WTC11 (cell line): Measurements from ENCODE around the gene CAPN11. TPM values are rescaled to one million over a fixed set of nuclear protein-coding genes. Genes with fewer than 3 reads are reported as not detected.

Experiments
- ATAC-seq: fragments of 200-7000 bp; cut with Tn5 transposase; 2 replicates; pipeline ENCODE4 v1.10.0; 2021; ENCODE audit warnings: mild to moderate bottlenecking, moderate library complexity
- Bru-seq: library from RNA; stranded (reverse); fragments of 400-500 nt; gene quantifications from one replicate; lab custom pipeline; 2021; lab: Mats Ljungman, UMichigan
- CTCF ChIA-PET: fragments of 300-600 bp; sonication (Branson Sonifier 250); formaldehyde crosslinking; loops from one replicate; lab custom pipeline; 2021; ENCODE audit warnings: antibody characterized with exemption; lab: Charles Lee
- POLR2A ChIA-PET: fragments of 350-600 bp; sonication (Branson Sonifier 250); formaldehyde crosslinking; loops from one replicate; lab custom pipeline; 2021; ENCODE audit warnings: antibody characterized with exemption; lab: Charles Lee
- DNase-seq: peaks from one replicate; pipeline ENCODE4 v3.0.0; 2021; ENCODE audit warnings: low spot score
- H3K27ac Mint-ChIP-seq: 2 replicates; pipeline ENCODE4 v1.8.0; 2021; ENCODE audit warnings: mixed read lengths
- H3K27me3 Mint-ChIP-seq: 2 replicates; pipeline ENCODE4 v1.8.0; 2021; ENCODE audit warnings: low read depth, mild to moderate bottlenecking, moderate library complexity, mixed read lengths
- H3K36me3 Mint-ChIP-seq: 2 replicates; pipeline ENCODE4 v1.8.0; 2021; ENCODE audit warnings: mixed read lengths
- H3K4me1 Mint-ChIP-seq: 2 replicates; pipeline ENCODE4 v1.8.0; 2022; ENCODE audit warnings: mixed read lengths
- H3K4me3 Mint-ChIP-seq: 2 replicates; pipeline ENCODE4 v1.8.0; 2021; ENCODE audit warnings: mild to moderate bottlenecking, moderate library complexity, mixed read lengths
- H3K9me3 Mint-ChIP-seq: 2 replicates; pipeline ENCODE4 v1.8.0; 2021; ENCODE audit warnings: mixed read lengths
- FOXJ3 ChIP-seq: sonication (generic); formaldehyde crosslinking; IDR thresholded peaks from 2 replicates; pipeline ENCODE4 v1.9.0; 2021; ENCODE audit warnings: missing genetic modification reagents, mild to moderate bottlenecking, borderline replicate concordance
- GABPB1 ChIP-seq: sonication (generic); formaldehyde crosslinking; IDR thresholded peaks from 2 replicates; pipeline ENCODE4 v1.8.1; 2023; ENCODE audit warnings: mild to moderate bottlenecking, missing genetic modification reagents
- GRHL2 ChIP-seq: fragments of 250-450 bp; sonication (Bioruptor Pico); IDR thresholded peaks from 2 replicates; pipeline ENCODE4 v1.8.0; 2022; ENCODE audit warnings: mild to moderate bottlenecking, moderate library complexity; ENCODE audit not compliant: insufficient replicate concordance, severe bottlenecking
- HMGXB4 ChIP-seq: sonication (generic); formaldehyde crosslinking; IDR thresholded peaks from 2 replicates; pipeline ENCODE4 v1.8.1; 2023; ENCODE audit warnings: mild to moderate bottlenecking, moderate library complexity, missing genetic modification reagents
- IRF1 ChIP-seq: sonication (generic); formaldehyde crosslinking; IDR thresholded peaks from 2 replicates; pipeline ENCODE4 v1.8.0; 2023; ENCODE audit warnings: missing genetic modification reagents
- IRF2 ChIP-seq: sonication (generic); formaldehyde crosslinking; IDR thresholded peaks from 2 replicates; pipeline ENCODE4 v1.8.0; 2022; ENCODE audit warnings: low read depth, missing genetic modification reagents, borderline replicate concordance
- JAZF1 ChIP-seq: fragments of 250-450 bp; sonication (Bioruptor Pico); IDR thresholded peaks from 2 replicates; pipeline ENCODE4 v1.9.0; 2021; ENCODE audit warnings: moderate library complexity, mild to moderate bottlenecking, inconsistent platforms
- MLX ChIP-seq: sonication (generic); formaldehyde crosslinking; IDR thresholded peaks from 2 replicates; pipeline ENCODE4 v1.8.1; 2023; ENCODE audit warnings: mild to moderate bottlenecking, missing genetic modification reagents, moderate library complexity
- MXD4 ChIP-seq: fragments of 250-450 bp; sonication (Bioruptor Pico); IDR thresholded peaks from 2 replicates; pipeline ENCODE4 v1.8.0; 2021; ENCODE audit warnings: mild to moderate bottlenecking, moderate library complexity, borderline replicate concordance
- TCF7 ChIP-seq: sonication (generic); formaldehyde crosslinking; IDR thresholded peaks from 2 replicates; pipeline ENCODE4 v1.8.0; 2022; ENCODE audit warnings: mild to moderate bottlenecking, low read depth, missing genetic modification reagents, moderate library complexity
- TP53 ChIP-seq: sonication (generic); formaldehyde crosslinking; IDR thresholded peaks from 2 replicates; pipeline ENCODE4 v1.8.1; 2023; ENCODE audit warnings: mild to moderate bottlenecking, missing genetic modification reagents
- USF2 ChIP-seq: sonication (generic); formaldehyde crosslinking; IDR thresholded peaks from 2 replicates; pipeline ENCODE4 v1.8.1; 2023; ENCODE audit warnings: mild to moderate bottlenecking, missing genetic modification reagents, moderate library complexity
- ZBTB21 ChIP-seq: sonication (generic); formaldehyde crosslinking; IDR thresholded peaks from 2 replicates; pipeline ENCODE4 v1.8.1; 2023; ENCODE audit warnings: mild to moderate bottlenecking, missing genetic modification reagents, borderline replicate concordance
- ZNF317 ChIP-seq: sonication (generic); formaldehyde crosslinking; IDR thresholded peaks from 2 replicates; pipeline ENCODE4 v1.8.1; 2023; ENCODE audit warnings: low read depth, mild to moderate bottlenecking, moderate library complexity, missing genetic modification reagents, borderline replicate concordance
- ZNF396 ChIP-seq: fragments of 250-450 bp; sonication (Bioruptor Pico); IDR thresholded peaks from 2 replicates; pipeline ENCODE4 v1.8.0; 2021; ENCODE audit warnings: mild to moderate bottlenecking, moderate library complexity, borderline replicate concordance
- ZNF416 ChIP-seq: fragments of 250-450 bp; sonication (Bioruptor Pico); IDR thresholded peaks from 2 replicates; pipeline ENCODE4 v1.9.0; 2021; ENCODE audit warnings: mild to moderate bottlenecking, inconsistent platforms
- ZNF512 ChIP-seq: sonication (generic); formaldehyde crosslinking; IDR thresholded peaks from 2 replicates; pipeline ENCODE4 v1.8.1; 2022; ENCODE audit warnings: missing genetic modification reagents, borderline replicate concordance
- long read RNA-seq, 3 experiments: library from RNA in 1 of 3; library from capped mRNA in 1 of 3; library from polyadenylated mRNA in 1 of 3; unstranded in 2 of 3; stranded (forward) in 1 of 3; transcript quantifications; one replicate each; pipeline ENCODE4 v2.0.0, GENCODE V29; 2021
- total RNA-seq: library from RNA; stranded (reverse); gene quantifications from 3 replicates; pipeline ENCODE4 v1.2.3, GENCODE V29; 2021
- TF ChIP-seq, protein P1 (sequence below): sonication (generic); formaldehyde crosslinking; IDR thresholded peaks from 2 replicates; pipeline ENCODE4 v1.8.1; 2022; ENCODE audit warnings: mild to moderate bottlenecking, missing genetic modification reagents, moderate library complexity, borderline replicate concordance
- TF ChIP-seq, protein P2 (sequence below): sonication (generic); formaldehyde crosslinking; IDR thresholded peaks from 2 replicates; pipeline ENCODE4 v1.8.0; 2022; ENCODE audit warnings: mild to moderate bottlenecking, missing genetic modification reagents
- TF ChIP-seq, protein P3 (sequence below): fragments of 250-450 bp; sonication (Bioruptor Pico); IDR thresholded peaks from 2 replicates; pipeline ENCODE4 v1.8.0; 2021; ENCODE audit warnings: mild to moderate bottlenecking

The CAPN11 gene
- total RNA-seq (2.3 to 3.3 TPM (median 3.2 TPM) in 3 replicates), Bru-seq, nascent RNA (percentile 21 among the genes with signal in this experiment)
- long read RNA-seq, experiment 1, partial matches to known transcripts, result 1 of 9 reads
- long read RNA-seq, experiment 1, other reads (novel, unspliced or antisense), result 8 of 9 reads
- long read RNA-seq, experiment 2, partial matches to known transcripts, result 1 of 3 reads
- long read RNA-seq, experiment 2, other reads (novel, unspliced or antisense), result 2 of 3 reads
- long read RNA-seq, experiment 3, result 0 reads

GRCh38 chr6:44158770-44159228 lies at the start of gene CAPN11:
CAPN11 (plus strand) TSS chr6:44158820; CDS start chr6:44158849, 29 bp downstream.
- Mint-ChIP-seq H3K4me3 (no peak within 1 kb of the TSS), H3K27ac (peak within 1 kb of the TSS; percentile 7; the same call in 1 of the 2 replicates), H3K9me3 (no peaks in the 10 kb centered on the region), H3K4me1 (peaks cover 38% of the 10 kb centered on the region), H3K27me3 (no peaks in the 10 kb centered on the region), H3K36me3 (peaks cover 2% of the 10 kb centered on the region; the same call in 1 of the 2 replicates)
- ATAC-seq (no peak), DNase-seq (no peak)
- no peak for TF ChIP-seq IRF1
- TF ChIP-seq, protein P1, sequence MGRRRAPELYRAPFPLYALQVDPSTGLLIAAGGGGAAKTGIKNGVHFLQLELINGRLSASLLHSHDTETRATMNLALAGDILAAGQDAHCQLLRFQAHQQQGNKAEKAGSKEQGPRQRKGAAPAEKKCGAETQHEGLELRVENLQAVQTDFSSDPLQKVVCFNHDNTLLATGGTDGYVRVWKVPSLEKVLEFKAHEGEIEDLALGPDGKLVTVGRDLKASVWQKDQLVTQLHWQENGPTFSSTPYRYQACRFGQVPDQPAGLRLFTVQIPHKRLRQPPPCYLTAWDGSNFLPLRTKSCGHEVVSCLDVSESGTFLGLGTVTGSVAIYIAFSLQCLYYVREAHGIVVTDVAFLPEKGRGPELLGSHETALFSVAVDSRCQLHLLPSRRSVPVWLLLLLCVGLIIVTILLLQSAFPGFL (CRISPR knock-in tag), result no peak
- no peak for TF ChIP-seq FOXJ3 (CRISPR knock-in tag)
- TF ChIP-seq MLX, result no peak
- no peak for TF ChIP-seq USF2 (CRISPR knock-in tag)
- no peak for TF ChIP-seq IRF2 (CRISPR knock-in tag)
- TF ChIP-seq ZNF416 (CRISPR knock-in tag), result no peak
- TF ChIP-seq GABPB1 (CRISPR knock-in tag), result no peak
- TF ChIP-seq GRHL2 (CRISPR knock-in tag), result no peak
- TF ChIP-seq, all 79 proteins: peak for 0
- ChIA-PET CTCF (interaction anchor here (1.8 to 2.4 kb wide), 2 partner anchors 14 to 76 kb away, joined by 7 to 16 read pairs; no protein-coding TSS in a partner anchor), POLR2A (no interaction called here)

DNA sequence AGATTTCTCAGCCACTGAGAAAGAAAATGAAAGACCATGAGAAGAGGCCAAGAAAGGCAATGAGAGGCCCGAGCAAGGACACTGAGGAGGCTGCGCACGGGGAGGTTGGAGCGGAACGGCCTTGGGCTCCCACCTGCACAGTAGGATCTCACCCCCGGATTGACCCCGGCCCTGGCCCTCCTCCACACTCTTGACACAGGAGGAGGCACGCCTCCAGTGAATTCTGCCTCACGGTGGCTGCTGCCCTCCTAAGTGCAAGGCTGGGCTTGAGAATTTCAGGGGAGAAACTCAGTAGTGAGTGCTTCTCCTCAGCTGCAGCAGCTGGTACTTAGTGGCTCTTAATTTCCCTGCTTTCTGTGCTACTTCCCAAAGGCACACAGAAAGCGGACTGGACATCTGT lies 49.4 kb upstream of the CAPN11 start:
- Mint-ChIP-seq H3K4me3 (no peak overlapping the region), H3K36me3 (peaks cover 78% of the 10 kb centered on the region), H3K27me3 (no peaks in the 10 kb centered on the region), H3K9me3 (no peaks in the 10 kb centered on the region), H3K4me1 (no peaks in the 10 kb centered on the region), H3K27ac (no peak overlapping the region)
- ATAC-seq (no peak), DNase-seq (no peak)
- POLR2A ChIA-PET, result interaction anchor here (0.6 kb wide), 1 partner anchor 137 kb away, joined by 3 read pairs; the partner anchor contains the start of gene HSP90AB1
- TF ChIP-seq GRHL2 (CRISPR knock-in tag) (no peak), ZNF396 (CRISPR knock-in tag) (no peak), ZBTB21 (CRISPR knock-in tag) (no peak), TCF7 (CRISPR knock-in tag) (no peak), JAZF1 (CRISPR knock-in tag) (no peak), HMGXB4 (CRISPR knock-in tag) (no peak), ZNF317 (no peak), IRF1 (no peak), TP53 (CRISPR knock-in tag) (no peak), MXD4 (CRISPR knock-in tag) (no peak), MLX (no peak), ZNF512 (CRISPR knock-in tag) (no peak)
- TF ChIP-seq, protein P2, sequence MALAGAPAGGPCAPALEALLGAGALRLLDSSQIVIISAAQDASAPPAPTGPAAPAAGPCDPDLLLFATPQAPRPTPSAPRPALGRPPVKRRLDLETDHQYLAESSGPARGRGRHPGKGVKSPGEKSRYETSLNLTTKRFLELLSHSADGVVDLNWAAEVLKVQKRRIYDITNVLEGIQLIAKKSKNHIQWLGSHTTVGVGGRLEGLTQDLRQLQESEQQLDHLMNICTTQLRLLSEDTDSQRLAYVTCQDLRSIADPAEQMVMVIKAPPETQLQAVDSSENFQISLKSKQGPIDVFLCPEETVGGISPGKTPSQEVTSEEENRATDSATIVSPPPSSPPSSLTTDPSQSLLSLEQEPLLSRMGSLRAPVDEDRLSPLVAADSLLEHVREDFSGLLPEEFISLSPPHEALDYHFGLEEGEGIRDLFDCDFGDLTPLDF (CRISPR knock-in tag), result no peak
- TF ChIP-seq, protein P3, sequence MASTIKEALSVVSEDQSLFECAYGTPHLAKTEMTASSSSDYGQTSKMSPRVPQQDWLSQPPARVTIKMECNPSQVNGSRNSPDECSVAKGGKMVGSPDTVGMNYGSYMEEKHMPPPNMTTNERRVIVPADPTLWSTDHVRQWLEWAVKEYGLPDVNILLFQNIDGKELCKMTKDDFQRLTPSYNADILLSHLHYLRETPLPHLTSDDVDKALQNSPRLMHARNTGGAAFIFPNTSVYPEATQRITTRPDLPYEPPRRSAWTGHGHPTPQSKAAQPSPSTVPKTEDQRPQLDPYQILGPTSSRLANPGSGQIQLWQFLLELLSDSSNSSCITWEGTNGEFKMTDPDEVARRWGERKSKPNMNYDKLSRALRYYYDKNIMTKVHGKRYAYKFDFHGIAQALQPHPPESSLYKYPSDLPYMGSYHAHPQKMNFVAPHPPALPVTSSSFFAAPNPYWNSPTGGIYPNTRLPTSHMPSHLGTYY, result no peak
- CTCF ChIA-PET, result no interaction called here
